HG02840 (cell line): ENCODE data around the gene TRIM41.

Source experiments
- ATAC-seq: cut with Tn5 transposase; IDR thresholded peaks from one replicate; pipeline ENCODE4 v1.9.1; 2021; ENCODE audit warnings: mild to moderate bottlenecking, moderate library complexity, moderate number of reproducible peaks; ENCODE audit not compliant: unreplicated experiment, low FRiP score

The TRIM41 gene

DNA sequence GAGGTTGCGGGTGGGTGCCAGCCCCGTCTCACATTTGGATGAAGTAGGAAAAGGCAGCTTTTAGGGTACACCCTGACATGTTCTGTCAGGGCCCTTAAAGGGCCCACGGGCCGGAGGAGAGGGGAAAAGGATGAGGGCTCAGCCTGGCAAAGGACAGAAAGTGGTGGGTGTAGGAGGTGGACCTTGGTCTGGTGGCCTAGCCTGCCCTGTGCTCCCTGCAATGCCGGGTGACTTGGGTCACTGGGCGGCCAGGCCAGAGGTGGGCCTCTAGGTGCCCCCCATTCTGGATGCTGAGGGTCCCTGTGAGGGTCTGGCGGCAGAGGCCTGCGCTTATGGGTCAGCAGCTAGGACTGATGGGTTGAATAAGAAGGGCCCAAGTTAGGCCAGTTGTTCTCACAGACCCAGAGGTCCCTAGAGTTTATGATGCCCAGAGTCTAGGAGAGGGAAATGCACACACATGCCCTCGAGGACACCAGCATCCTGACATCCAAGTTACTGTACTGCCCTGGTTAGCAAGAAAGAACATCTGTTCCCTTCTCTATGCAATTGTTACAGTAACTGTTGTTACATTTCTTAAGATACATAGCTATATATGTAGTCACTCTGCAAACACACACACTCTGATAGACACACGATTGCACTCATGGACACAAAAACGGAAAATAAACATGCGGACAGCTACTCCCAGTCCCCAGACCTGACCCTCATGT, 30.6 kb upstream of the TRIM41 start:
- no peak for ATAC-seq

DNA sequence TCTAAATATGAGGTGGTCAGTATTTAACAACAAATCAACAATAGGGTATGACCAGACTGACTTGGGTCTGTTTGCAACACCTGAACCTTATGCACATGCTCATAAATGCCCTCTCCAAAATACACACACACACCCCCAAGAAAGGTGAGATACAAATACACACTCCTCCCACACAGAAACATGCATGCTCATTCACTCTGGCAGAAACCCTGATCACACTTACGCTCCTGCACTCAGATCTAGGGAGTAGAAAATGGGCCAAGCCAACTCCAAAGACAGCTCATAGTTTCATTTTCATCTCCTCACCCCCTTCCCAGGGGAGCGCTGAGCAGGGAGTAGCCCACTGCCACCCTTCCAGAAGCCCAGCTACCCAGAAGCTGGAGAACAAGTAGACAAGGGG, 29.4 kb upstream of the TRIM41 start:
- ATAC-seq: no peak

DNA sequence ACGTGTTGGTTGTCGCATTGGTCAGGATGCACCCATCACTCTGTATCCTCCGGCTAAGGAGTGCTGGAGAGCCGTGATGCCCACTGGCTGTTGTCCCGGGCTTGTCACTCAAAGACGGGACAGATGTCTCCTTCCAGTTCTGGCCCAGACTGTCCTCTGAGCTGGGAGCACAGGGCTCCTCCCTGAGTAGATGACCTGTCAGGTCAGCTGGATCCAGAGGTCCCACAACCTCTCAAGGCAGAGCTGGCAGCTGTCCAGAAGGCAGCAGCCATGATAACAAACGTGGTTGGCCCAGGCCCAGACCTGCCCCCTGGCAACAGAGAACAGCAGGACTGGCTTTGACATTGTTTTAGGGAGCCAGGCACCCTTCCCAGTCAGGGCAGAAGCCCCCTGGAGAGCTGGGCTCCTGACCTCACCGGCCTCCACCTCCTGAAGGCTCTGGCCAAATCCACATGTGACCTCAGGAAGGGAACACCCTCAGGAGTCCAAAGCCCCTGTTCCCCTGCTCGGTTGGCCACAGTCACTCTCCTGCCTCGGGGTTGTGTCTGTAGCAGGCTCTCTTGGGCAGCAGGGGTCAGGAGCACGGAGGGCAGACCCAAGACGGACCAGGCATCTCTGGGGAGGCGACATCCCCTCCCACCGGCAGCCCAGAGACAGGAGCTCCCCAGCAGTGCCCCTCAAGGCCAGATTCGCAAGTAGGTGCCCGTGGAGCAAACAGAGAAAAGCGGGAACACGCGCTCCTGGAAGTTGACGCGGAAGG, 28.4 kb upstream of the TRIM41 start:
- ATAC-seq: no peak

DNA sequence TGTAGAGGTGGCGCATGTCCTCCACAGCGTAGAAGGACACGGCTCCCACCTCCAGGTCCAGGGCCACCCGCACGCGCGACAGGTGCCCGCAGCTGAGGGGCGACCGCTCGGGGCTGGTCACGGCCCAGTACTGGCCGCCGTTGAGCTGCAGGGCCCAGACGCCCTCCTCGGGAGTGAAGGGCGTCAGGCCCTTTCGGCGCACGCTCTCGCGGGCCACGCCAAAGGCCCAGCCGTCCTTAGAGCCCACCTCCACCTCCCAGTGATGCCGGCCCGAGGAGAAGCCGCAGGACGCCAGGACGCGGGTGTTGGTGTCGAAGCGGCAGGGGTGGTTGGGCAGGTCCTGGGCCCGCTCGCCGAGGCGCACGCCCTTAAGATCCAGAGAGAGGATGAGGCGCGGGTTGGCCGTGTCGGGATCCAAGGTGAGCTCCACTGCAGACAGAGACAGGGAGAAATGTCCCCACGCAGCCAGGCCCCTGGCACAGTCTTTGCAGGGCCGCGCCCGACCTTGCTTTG, 27.8 kb upstream of the TRIM41 start:
- ATAC-seq: no peak

DNA sequence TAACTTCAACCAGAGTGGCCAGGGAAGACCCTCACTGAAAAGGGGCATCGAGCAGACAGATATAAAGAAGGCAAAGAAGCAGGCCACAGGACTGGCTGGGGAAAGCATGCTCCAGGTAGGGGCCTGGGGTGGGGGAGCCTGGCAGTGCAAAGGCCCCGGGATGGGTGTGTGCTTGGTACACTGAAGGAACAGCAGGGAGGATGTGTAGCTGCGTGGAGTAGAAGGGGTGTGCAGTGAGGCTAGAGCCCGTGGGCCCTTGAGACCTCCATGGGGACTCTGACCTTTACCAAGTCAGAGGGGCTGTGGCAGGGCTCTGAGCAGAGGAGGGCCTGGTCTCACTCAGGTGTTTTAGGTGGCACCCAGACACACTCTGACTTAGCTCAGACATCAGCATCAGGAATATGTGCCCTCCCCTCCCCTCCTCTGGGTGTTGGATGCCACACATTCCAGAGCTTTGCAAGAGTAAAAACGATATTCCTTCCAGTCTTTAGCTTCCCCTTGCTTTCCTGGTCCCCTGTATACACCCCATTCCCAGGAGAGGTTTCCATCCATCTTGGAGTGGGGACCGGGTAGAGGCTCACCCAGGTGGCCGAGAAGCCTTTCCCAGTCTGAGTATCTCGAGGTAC, 25.6 kb upstream of the TRIM41 start:
- ATAC-seq: no peak

DNA sequence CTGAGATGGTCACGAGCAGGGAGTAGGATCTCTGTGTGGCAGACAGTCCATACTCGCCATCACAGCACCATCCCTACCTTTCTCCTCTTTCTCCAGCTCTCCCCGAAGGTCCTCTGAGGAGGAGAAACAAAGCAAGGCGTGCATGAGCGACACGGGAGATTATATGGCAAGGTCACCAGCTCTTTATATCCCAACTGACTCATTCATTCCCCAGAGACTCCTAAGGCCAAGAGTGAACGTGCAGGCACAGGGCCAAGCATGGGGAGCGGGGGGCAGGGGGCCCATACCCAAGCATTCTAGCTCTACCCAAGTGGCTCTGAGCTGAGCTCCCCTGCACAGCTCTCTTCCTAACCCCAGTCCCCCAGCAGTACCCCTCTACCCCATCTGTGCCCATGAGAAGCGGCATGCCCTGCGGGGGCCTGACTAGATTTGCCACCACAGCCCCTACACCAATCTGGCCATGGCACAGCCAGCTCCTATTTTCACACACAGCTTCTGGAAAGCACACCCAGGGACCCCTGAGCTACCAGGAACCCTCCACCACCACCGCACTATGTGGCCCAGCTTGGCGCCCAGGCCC, 24.9 kb upstream of the TRIM41 start:
- ATAC-seq: no peak

DNA sequence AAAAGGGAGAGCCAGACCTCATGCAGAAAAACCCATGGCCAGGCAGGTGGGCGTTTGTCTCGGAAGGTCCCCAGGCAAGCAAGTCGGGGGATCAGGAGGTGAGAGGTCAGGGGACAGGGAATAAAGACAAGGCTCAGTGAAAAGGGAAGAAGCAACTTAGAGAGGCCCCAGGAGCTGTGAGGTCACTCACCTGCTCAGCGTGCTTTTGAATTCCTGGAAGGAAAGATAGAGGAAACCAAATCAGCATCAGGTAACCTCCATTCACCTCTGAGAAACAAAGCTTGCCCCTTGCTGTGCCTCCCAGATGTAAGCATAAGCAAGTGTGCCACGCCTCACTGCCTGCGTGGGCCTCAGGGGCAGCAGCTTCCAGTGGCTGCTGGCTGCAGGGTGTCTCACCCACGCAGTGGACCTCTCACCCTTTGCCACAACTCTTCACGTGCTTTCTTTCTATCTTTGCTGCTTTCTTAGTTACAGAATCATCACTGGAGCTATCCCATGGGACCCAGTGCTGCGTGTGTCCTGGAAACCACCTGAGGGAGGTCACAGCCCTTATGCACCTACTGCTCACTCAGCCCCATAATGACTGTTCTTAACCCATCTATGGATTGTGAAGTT, 24.1 kb upstream of the TRIM41 start:
- ATAC-seq: peak; percentile 49

DNA sequence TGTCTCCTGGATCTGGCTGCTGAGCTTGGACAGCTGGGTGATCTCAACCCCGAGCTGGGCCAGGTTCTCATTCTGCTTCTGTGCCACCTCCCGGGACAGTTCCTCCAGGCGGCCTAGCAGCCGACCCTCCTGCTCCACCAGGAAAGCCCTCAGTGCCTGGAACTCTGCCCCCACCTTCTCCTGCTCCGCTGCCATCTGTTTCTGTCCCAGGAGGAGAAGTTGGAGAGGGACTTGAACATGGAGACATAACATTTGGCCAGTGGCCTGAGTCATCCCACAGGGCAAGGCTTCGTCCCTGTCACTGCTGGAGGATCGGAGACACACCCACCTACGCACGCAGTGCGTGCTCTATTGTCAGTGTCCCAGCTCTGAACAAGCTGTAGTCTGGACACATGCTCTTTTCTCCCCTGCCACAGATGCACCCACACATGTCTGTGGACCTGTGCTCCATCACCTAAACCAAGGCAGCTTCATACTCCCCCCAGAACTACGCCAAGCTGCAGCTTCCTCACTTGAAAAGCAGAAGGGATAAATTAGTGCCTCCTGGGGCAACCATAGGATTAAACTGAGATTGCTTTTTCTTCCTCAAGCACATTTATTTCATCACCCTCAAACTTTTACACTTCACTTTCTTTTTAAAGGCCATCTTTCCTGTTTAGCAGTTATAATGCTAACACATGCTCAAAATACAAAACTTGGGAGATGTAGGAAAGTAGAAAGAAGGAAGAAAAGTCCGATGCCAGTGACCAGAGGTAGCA, 23.0 kb upstream of the TRIM41 start:
- no peak for ATAC-seq

DNA sequence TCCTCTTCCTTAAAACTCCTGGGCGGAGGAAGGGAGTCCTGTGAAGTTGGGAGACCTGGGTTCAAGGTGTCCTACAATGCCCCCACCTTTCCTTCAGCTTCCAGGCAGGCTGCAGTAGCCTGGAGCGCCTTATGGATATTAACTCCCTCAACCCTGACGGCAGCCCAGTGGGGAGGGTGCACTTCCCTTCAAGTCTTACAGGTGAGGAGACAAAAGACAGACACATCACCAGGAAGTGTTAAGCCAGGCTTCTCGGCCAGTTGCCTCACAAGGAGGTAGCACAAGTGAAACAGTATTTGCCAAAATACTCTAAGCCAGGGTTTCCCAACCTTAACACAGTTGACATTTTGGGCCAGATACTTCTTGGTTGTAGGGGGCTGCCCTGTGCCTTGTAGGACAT, 22.3 kb upstream of the TRIM41 start:
- ATAC-seq: no peak

DNA sequence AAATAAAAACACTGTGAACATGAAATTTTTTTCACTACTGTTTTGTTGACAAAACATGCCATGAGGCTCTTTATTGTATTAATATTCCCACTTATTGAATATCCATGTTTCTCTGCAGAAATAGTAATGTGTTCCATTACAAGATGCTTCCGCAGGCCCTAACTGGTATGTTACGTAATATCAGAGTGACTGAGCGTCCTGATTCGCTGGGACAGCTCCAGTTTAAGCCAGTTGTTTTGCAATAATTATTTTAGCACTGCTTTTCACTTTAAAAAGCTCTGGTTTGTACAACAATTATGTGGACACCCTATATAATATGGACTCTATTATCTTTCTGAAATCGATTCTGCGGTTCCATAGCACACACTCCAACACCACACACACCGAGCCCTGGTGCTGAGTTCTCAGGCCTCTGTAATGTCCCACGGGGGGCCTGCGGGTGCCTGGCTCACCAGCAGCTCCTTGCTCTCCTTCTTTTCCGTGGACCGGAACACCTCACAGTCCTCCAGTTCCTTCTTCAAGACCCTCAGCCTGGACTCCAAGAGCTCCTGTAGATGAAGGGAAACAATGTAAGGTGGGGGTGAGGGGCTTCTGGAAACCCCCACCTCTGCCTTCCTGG, 19.9 kb upstream of the TRIM41 start:
- no peak for ATAC-seq

DNA sequence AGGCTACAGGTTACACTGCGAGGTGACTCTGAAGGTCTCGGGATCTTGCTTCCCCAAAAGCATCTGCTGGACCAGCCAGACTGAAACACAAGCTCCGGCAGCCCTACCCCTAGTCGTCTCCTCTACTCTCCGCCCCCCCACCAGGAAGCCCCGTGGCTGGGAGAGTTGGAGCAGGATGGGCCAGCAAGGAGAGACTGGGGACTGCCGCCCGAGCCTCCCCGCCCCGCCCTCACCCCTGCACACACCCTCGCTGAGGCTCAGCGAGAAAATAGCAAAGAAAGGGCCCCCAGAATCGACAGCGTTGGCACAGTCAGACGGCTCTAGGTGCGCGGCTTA, 19.3 kb upstream of the TRIM41 start:
- no peak for ATAC-seq

DNA sequence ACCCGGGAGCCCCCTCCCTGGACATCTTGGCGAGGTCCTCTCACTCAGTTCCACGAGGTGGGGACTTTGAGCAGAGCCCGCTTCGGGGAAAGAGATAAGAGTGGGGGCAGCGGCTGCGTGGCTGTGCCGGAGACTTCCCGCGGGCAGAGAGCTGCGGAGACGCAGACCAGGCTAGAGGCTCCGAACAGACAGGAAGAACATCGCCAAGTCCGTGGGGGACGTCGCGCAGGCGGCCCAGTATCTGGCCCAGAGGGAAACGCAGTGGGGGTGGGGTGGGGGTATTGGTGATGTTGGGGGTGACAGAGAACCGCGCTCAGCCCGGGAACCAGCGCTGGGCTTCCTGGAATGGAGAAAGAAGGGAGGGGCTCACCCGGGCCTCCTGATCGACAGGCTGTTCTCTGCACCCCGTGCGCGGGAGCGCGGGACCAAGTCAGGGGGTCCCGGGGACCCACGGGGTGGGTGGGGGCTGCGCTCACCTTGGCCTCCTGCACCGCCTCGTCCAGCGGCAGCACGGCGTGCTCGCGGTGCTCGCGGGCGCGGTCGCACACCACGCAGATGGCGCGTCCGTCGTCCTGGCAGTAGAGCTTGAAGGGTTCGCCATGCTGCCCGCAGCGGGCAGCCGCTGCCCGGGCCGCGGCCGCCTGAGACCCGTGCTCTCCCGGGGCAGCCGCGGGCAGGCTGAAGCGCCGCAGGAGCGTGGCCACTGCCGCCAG, 18.8 kb upstream of the TRIM41 start:
- no peak for ATAC-seq

DNA sequence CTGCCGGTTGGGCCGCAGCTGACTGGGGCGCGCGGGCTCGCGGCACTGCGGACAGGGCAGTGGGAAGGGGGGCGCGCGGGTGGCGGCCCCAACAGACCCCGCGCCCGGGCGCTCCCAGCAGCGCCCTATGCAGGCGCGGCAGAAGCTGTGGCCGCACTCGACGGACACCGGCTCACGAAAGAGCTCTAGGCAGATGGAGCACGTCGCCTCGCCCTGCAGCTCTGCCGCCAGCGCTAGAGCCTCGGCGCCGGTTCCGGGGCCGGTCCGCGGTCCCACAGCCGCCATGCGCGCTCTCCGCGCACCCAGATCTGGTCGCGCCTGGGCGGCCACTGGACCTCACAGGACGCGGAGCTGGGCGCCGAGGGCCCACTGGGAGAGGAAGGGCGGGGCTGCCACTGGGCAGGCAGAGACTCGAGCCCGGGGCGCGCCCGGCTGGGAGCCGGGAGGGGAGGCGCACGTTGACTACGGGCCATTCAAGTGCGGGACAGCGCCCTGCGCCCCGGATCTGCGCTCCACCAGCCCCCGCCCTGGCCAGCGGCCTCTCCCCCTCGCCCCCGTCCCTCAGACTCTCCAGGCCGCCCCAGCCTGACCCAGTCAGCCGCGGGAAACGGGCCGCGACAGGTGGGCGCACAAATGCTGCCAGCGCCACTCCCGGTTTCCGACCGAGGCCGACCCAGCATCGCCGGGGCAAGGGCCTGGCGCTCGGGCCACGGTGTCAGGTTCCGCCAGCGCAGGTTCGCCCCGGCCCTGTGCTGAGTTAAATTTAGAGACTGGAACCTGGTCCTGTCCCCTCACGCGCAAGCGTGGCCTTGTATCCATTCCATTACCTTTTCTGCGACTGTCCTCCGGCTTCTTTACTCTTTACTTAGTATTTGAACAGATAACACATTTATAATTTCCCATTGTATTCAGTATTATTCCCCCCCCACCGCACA, 18.0 kb upstream of the TRIM41 start, which contains the start of gene TRIM7:
TSS of gene TRIM7 (minus strand) at position 371 of the 935 bp plus-strand sequence. CDS start at position 285, 86 bp downstream.
- ATAC-seq: no peak

DNA sequence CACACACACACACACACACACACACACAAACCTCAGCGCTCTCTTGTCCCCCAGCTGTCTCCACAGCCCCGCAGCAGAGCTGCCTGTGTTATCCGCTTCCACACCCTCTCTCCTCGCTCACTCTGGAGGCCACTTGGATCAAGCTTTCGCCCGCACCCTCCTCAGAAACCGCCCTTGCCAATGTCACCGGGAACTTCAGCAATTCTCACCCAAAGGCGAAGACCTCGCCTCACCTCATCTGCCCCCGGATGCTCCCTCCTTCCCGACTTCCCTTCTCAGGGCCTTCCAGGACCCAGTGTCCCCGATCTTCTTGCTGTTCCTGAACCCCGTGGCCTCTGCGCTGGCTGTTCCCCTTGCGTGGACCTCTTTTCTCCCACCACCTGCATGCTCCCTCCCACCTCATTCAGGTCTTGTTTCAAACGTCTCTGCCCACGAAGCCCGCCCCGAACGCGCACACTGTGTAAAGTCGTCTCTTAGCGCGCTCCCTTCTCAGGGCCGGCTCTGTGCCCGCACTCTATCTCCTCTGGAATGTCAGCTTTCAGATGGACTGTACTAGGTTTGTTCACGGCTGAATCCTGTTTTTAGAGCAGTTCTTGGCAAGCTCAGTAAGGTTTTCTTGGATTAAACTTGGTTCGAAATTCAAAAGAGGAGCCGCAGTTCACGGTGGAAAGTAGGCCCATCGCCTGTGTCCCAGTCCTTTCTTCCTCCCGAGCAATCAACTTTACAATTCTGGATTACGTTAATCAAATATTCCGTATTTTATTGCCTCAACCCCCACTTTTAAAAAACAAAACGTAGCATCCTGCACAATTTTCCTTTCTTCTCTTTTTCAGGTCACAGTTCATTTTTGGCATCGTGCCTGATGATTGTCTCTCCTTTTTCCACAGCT, 17.1 kb upstream of the TRIM41 start:
- ATAC-seq: no peak

DNA sequence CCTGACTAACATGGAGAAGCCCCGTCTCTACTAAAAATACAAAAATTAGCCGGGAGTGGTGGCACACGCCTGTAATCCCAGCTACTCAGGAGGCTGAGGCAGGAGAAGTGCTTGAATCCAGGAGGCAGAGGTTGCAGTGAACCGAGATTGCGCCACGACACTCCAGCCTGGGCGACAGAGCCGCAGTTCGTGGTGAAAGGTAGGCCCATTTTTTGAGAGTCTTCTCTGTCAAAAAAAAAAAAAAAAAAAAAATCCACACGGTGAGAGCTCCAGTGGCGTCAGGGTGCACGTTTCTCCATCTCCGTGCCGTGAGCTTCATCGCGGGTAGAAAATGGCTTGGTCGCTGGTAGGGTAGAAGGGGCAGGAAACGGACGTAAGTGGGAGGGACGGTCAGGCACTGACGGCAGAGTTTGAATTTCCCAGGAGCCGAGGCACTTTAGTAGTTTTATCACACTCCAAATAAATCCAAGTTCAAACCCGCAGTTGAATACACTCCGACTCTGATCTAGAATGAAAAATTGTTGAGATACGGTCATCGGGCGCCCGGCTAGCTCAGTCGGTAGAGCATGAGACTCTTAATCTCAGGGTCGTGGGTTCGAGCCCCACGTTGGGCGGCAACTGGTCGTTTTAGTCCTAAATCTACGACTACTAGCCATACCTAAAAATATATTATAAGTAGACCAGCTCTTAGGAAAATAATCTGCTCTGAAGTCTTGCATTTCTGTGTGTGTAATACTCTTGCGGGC, 15.7 kb upstream of the TRIM41 start:
- ATAC-seq: no peak

DNA sequence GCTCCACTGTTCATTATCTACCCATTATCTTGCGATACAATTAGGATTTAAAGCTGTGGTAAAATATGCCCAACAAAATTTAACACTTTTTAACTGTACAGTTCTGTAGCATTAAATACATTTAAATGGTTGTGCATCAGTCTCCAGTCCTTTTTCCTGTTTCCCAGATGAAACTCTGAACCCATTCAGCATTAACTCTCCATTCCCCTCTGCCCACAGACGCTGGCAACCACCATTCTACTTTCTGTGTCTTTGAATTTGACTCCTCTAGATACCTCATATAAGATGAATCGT, 15.2 kb upstream of the TRIM41 start:
- no peak for ATAC-seq
